ENCODE data around the gene ADAMTS17. TPM values are rescaled to one million over a fixed set of nuclear protein-coding genes. Genes with fewer than 3 reads are reported as not detected.

The ADAMTS17 gene
- total RNA-seq, 1 experiment from 2014 or later: 3.2 TPM

GRCh38 chr15:99963096-99963825 lies 378.5 kb downstream of the ADAMTS17 start:
- BruUV-seq (replicated peaks): no TSS peak
- POLR2A ChIA-PET (ENCODE audit: unreplicated experiment): no interaction called here
- Histone ChIP-seq H3F3A (ENCODE audit: insufficient read depth, low read depth) (no peaks in the 10 kb centered on the region), H3K79me2 (ENCODE audit: low read depth) (no peaks in the 10 kb centered on the region), H3K9me3 (ENCODE audit: insufficient read depth, low read depth) (no peaks in the 10 kb centered on the region), H3K4me1 (replicated peaks; ENCODE audit: insufficient read depth) (no peaks in the 10 kb centered on the region; the same call in 1 of the 2 replicates), H2AFZ (no peak overlapping the region), H3K4me3 (no peak overlapping the region), H3K27me3 (ENCODE audit: insufficient read depth, low read depth) (no peaks in the 10 kb centered on the region), H3K9me2 (ENCODE audit: insufficient read depth) (no peaks in the 10 kb centered on the region), H3K4me2 (no peak overlapping the region), H3K27ac (no peak overlapping the region), H3K36me3 (ENCODE audit: low read depth) (no peaks in the 10 kb centered on the region), H4K20me1 (ENCODE audit: insufficient read depth) (no peaks in the 10 kb centered on the region)
- TF ChIP-seq EZH2 (IDR thresholded peaks at IDR 0.05; ENCODE audit: low read depth) (no peak), CTCF (conservative IDR thresholded peaks at IDR 0.05) (no peak)
- peak in 1 of 2 experiments; percentile 66 for DNase-seq
- CTCF ChIA-PET: no interaction called here
- intact Hi-C loops (cut with micrococcal nuclease; ENCODE audit: unreplicated experiment): loop anchor here (2.0 to 5.0 kb wide), 2 partner anchors 149 to 170 kb away; no protein-coding TSS in a partner anchor

- CTCF ChIA-PET: interaction anchor here (0.6 kb wide), 2 partner anchors 267 to 1286 kb away, joined by 6 read pairs; no protein-coding TSS in a partner anchor
Measured at GRCh38 chr15:99962006-99962561, 379.7 kb downstream of the ADAMTS17 start.

More at GRCh38 chr15:99962006-99962561, 379.7 kb downstream of the ADAMTS17 start:
- H3K9me3 ChIP-seq (ENCODE audit: insufficient read depth, low read depth): no peaks in the 10 kb centered on the region
- H3K9me2 ChIP-seq (ENCODE audit: insufficient read depth): no peaks in the 10 kb centered on the region
- H3F3A ChIP-seq (ENCODE audit: insufficient read depth, low read depth): no peaks in the 10 kb centered on the region
- no peak overlapping the region for H2AFZ ChIP-seq
- H3K4me1 ChIP-seq (replicated peaks; ENCODE audit: insufficient read depth): no peaks in the 10 kb centered on the region; the same call in 1 of the 2 replicates
- POLR2A ChIA-PET (ENCODE audit: unreplicated experiment): interaction anchor here (0.6 kb wide), 1 partner anchor 231 kb away, joined by 5 read pairs; no protein-coding TSS in a partner anchor
- TF ChIP-seq EZH2 (IDR thresholded peaks at IDR 0.05; ENCODE audit: low read depth) (no peak), CTCF (conservative IDR thresholded peaks at IDR 0.05) (no peak)
- no peaks in the 10 kb centered on the region for H3K36me3 ChIP-seq (ENCODE audit: low read depth)
- no peak for DNase-seq
- H3K27me3 ChIP-seq (ENCODE audit: insufficient read depth, low read depth): no peaks in the 10 kb centered on the region
- no peaks in the 10 kb centered on the region for H3K79me2 ChIP-seq (ENCODE audit: low read depth)
- intact Hi-C loops (cut with micrococcal nuclease; ENCODE audit: unreplicated experiment): loop anchor here (2.0 to 5.0 kb wide), 2 partner anchors 150 to 171 kb away; no protein-coding TSS in a partner anchor
- no peak overlapping the region for H3K27ac ChIP-seq
- no peaks in the 10 kb centered on the region for H4K20me1 ChIP-seq (ENCODE audit: insufficient read depth)
- BruUV-seq (replicated peaks): no TSS peak
- H3K4me3 ChIP-seq: no peak overlapping the region
- no peak overlapping the region for H3K4me2 ChIP-seq
